K562 (cell line): ENCODE results near the gene EZH2. TPM values are rescaled to one million over a fixed set of nuclear protein-coding genes. Genes with fewer than 3 reads are reported as not detected.

Experiments used
- ARID1B ChIP-seq: fragments of 450-650 bp; IDR thresholded peaks from 2 replicates; pipeline ENCODE4 v1.6.1; 2016; ENCODE audit warnings: antibody characterized with exemption, mild to moderate bottlenecking, inconsistent platforms
- BRD4 ChIP-seq: fragments of 200-600 bp; sonication (generic); IDR thresholded peaks from 2 replicates; pipeline ENCODE4 v1.6.1; 2017; ENCODE audit warnings: inconsistent platforms
- CCNT2 ChIP-seq: IDR thresholded peaks from 2 replicates; pipeline ENCODE4 v1.6.1; 2011; ENCODE audit warnings: borderline replicate concordance, low read depth, mild to moderate bottlenecking, moderate library complexity, mixed read lengths, low read length; ENCODE audit not compliant: insufficient read length; ENCODE audit errors: extremely low read depth
- CREB1 ChIP-seq, 2 experiments: sonication (generic) in 1 of 2; formaldehyde crosslinking in 1 of 2; IDR thresholded peaks; 2 replicates each; pipeline versions ENCODE4 v1.6.1 to v1.8.0; 2012 to 2022; ENCODE audit warnings: inconsistent platforms in 1 of 2, mild to moderate bottlenecking in 1 of 2, missing genetic modification reagents in 1 of 2, moderate library complexity in 1 of 2
- CSDE1 ChIP-seq, 2 experiments: fragments of 450-650 bp; IDR thresholded peaks; 2 replicates each; pipeline ENCODE4 v1.6.1; 2016; ENCODE audit warnings: mild to moderate bottlenecking in 1 of 2
- DNMT1 ChIP-seq: fragments of 450-650 bp; IDR thresholded peaks from 2 replicates; pipeline ENCODE4 v1.6.1; 2016; ENCODE audit warnings: antibody characterized with exemption, mild to moderate bottlenecking
- ELK3 ChIP-seq: fragments of 450-650 bp; formaldehyde crosslinking; IDR thresholded peaks from 2 replicates; pipeline ENCODE4 v1.4.0; 2020; ENCODE audit warnings: mild to moderate bottlenecking
- HCFC1 ChIP-seq: IDR thresholded peaks from 2 replicates; pipeline ENCODE4 v1.6.1; 2012; ENCODE audit warnings: low read depth, low read length, improper control_type of control experiment
- HNRNPK ChIP-seq: fragments of 200-400 bp; formaldehyde crosslinking; IDR thresholded peaks from one replicate; pipeline ENCODE4 v1.6.1; 2018; ENCODE audit warnings: mild to moderate bottlenecking, low read depth, low read length; ENCODE audit not compliant: poor library complexity, severe bottlenecking
- JUND ChIP-seq, 2 experiments: IDR thresholded peaks; 2 replicates in 1 of 2; 3 replicates in 1 of 2; pipeline ENCODE4 v1.6.1; 2011; ENCODE audit warnings: borderline replicate concordance in 2 of 2, low read depth in 2 of 2, low read length in 2 of 2, improper control_type of control experiment in 1 of 2, missing biosample characterization in 1 of 2, missing genetic modification characterization in 1 of 2, missing genetic modification reagents in 1 of 2
- MCM7 ChIP-seq, 2 experiments: fragments of 450-650 bp; IDR thresholded peaks; 2 replicates each; pipeline ENCODE4 v1.6.1; 2016 to 2018
- MYNN ChIP-seq, 2 experiments: sonication (generic); formaldehyde crosslinking in 1 of 2; IDR thresholded peaks; 2 replicates each; pipeline versions ENCODE4 v1.5.0 to v1.6.1; 2016 to 2020; ENCODE audit warnings: antibody characterized with exemption in 1 of 2, missing genetic modification reagents in 1 of 2
- NR3C1 ChIP-seq: sonication (generic); formaldehyde crosslinking; IDR thresholded peaks from 2 replicates; pipeline ENCODE4 v1.8.1; 2022; ENCODE audit warnings: missing genetic modification reagents
- PHB2 ChIP-seq: fragments of 450-650 bp; IDR thresholded peaks from 2 replicates; pipeline ENCODE4 v1.6.1; 2017; ENCODE audit warnings: low read depth
- PURB ChIP-seq: sonication (generic); formaldehyde crosslinking; IDR thresholded peaks from 2 replicates; pipeline ENCODE4 v1.9.0; 2021; ENCODE audit warnings: low read depth, mild to moderate bottlenecking, missing genetic modification reagents
- RFX1 ChIP-seq: fragments of 450-650 bp; IDR thresholded peaks from 2 replicates; pipeline ENCODE4 v1.6.1; 2016; ENCODE audit warnings: mild to moderate bottlenecking, moderate library complexity
- SREBF2 ChIP-seq: sonication (generic); formaldehyde crosslinking; IDR thresholded peaks from 2 replicates; pipeline ENCODE4 v1.4.0; 2020; ENCODE audit warnings: mild to moderate bottlenecking, missing genetic modification reagents
- TAF1 ChIP-seq: IDR thresholded peaks from 2 replicates; pipeline ENCODE4 v1.6.1; 2011; ENCODE audit warnings: mild to moderate bottlenecking, low read length, moderate library complexity; ENCODE audit not compliant: insufficient read depth, control insufficient read depth, severe bottlenecking; ENCODE audit errors: extremely low read depth
- TCFL5 ChIP-seq: fragments of 250-450 bp; sonication (Bioruptor Pico); conservative IDR thresholded peaks from 2 replicates; pipeline ENCODE4 v1.6.1; 2021; ENCODE audit warnings: mild to moderate bottlenecking, moderate library complexity, matching md5 sums
- THRAP3 ChIP-seq: fragments of 450-650 bp; IDR thresholded peaks from 2 replicates; pipeline ENCODE4 v1.6.1; 2016; ENCODE audit warnings: mild to moderate bottlenecking, inconsistent platforms, borderline replicate concordance
- TRIM28 ChIP-seq: fragments of 450-650 bp; IDR thresholded peaks from 2 replicates; pipeline ENCODE4 v1.6.1; 2017
- ZBTB17 ChIP-seq: fragments of 450-650 bp; formaldehyde crosslinking; IDR thresholded peaks from 2 replicates; pipeline ENCODE4 v1.4.0; 2020; ENCODE audit warnings: mild to moderate bottlenecking
- ZNF174 ChIP-seq: fragments of 250-450 bp; sonication (Bioruptor Pico); IDR thresholded peaks from 2 replicates; pipeline ENCODE4 v1.4.0; 2020; ENCODE audit warnings: mild to moderate bottlenecking
- ZNF175 ChIP-seq: fragments of 200-800 bp; sonication (Bioruptor generic); IDR thresholded peaks from 2 replicates; pipeline ENCODE4 v1.6.1; 2016; ENCODE audit warnings: low read depth, mild to moderate bottlenecking, missing genetic modification characterization, missing compliant biosample characterization
- ZNF239 ChIP-seq: fragments of 250-450 bp; sonication (Bioruptor Pico); IDR thresholded peaks from 2 replicates; pipeline ENCODE4 v1.4.0; 2020; ENCODE audit warnings: mild to moderate bottlenecking
- ZNF583 ChIP-seq: fragments of 250-450 bp; sonication (Bioruptor Pico); IDR thresholded peaks from 2 replicates; pipeline ENCODE4 v1.4.0; 2020
- polyA plus RNA-seq, 8 experiments: library from polyadenylated mRNA; depleted of rRNA in 4 of 8; stranded (reverse) in 5 of 8; unstranded in 3 of 8; fragments of >200 nt; fragmentation: Nextera tagmentation in 2 of 8; fragmentation: Illumina TruSeq in 1 of 8; extraction: Ambion mirVana in 2 of 8; extraction: Trizol in 1 of 8; gene quantifications; 2 replicates each; pipeline versions ENCODE4 v1.2.1 to v1.2.3, GENCODE V29; 2011 to 2014; ENCODE audit warnings: inconsistent platforms in 1 of 8, missing spikeins in 1 of 8
- total RNA-seq, 7 experiments: library from RNA; depleted of rRNA in 6 of 7; stranded (reverse); fragments of >200 nt in 6 of 7; fragmentation: Illumina TruSeq in 2 of 7; extraction: Trizol in 2 of 7; gene quantifications; 2 replicates each; pipeline versions ENCODE4 v1.2.1 to v1.2.3, GENCODE V29; 2011 to 2021; ENCODE audit warnings: low replicate concordance in 1 of 7
- TF ChIP-seq, protein P1 (sequence below): fragments of 250-450 bp; sonication (Bioruptor Pico); IDR thresholded peaks from 2 replicates; pipeline ENCODE4 v1.8.0; 2021; ENCODE audit warnings: borderline replicate concordance, mild to moderate bottlenecking, moderate library complexity; ENCODE audit not compliant: poor library complexity, severe bottlenecking
- TF ChIP-seq, protein P2 (sequence below): fragments of 450-650 bp; formaldehyde crosslinking; IDR thresholded peaks from 2 replicates; pipeline ENCODE4 v1.4.0; 2022; ENCODE audit warnings: mild to moderate bottlenecking, moderate library complexity

Gene EZH2
- total and polyA plus RNA-seq, 9 of the 15 experiments (the other 6 are each of a cell fraction or from before 2014, with no cell fraction given) = 48.7 to 175 (median 98.6) TPM

- TF ChIP-seq ELK3 (CRISPR knock-in tag) = no peak
- TF ChIP-seq ZNF583 (CRISPR knock-in tag) = no peak
- no peak for TF ChIP-seq THRAP3
- no peak for TF ChIP-seq RFX1
- TF ChIP-seq SREBF2 = no peak
- TF ChIP-seq ZNF175 (CRISPR knock-in tag) = no peak
- TF ChIP-seq, protein P1, sequence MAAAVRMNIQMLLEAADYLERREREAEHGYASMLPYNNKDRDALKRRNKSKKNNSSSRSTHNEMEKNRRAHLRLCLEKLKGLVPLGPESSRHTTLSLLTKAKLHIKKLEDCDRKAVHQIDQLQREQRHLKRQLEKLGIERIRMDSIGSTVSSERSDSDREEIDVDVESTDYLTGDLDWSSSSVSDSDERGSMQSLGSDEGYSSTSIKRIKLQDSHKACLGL (CRISPR knock-in tag) = no peak
- TF ChIP-seq MYNN (IDR thresholded peaks at IDR 0.05) = no peak; the same call in 1 of the 2 replicates
- no peak for TF ChIP-seq MYNN (CRISPR knock-in tag; IDR thresholded peaks at IDR 0.05)
- TF ChIP-seq MCM7 (IDR thresholded peaks at IDR 0.05) = no peak
- TF ChIP-seq TCFL5 (CRISPR knock-in tag) = no peak
- TF ChIP-seq TRIM28 = no peak; the same call in 1 of the 2 replicates
- TF ChIP-seq BRD4 = peak; percentile 96
- TF ChIP-seq ARID1B = no peak
- peak; percentile 60 for TF ChIP-seq TAF1
- TF ChIP-seq JUND (IDR thresholded peaks at IDR 0.05; ENCODE audit: borderline replicate concordance, low read depth, low read length) = no peak
- TF ChIP-seq JUND (tag; IDR thresholded peaks at IDR 0.05; ENCODE audit: borderline replicate concordance, low read depth, low read length) = no peak
- no peak for TF ChIP-seq PURB
- peak in 1 of 2 experiments; percentile 55; a peak in 1 of 4 replicates for TF ChIP-seq CSDE1 (IDR thresholded peaks at IDR 0.05)
- peak; percentile 67 for TF ChIP-seq HCFC1
- TF ChIP-seq DNMT1 = no peak
- peak; percentile 47 for TF ChIP-seq CREB1 (IDR thresholded peaks at IDR 0.05)
- TF ChIP-seq CREB1 (CRISPR knock-in tag; IDR thresholded peaks at IDR 0.05) = peak; percentile 76
- no peak for TF ChIP-seq ZNF239 (CRISPR knock-in tag)
- no peak for TF ChIP-seq PHB2
- peak; percentile 68; the same call in 1 of the 2 replicates for TF ChIP-seq NR3C1
- peak; percentile 78; the same call in 1 of the 2 replicates for TF ChIP-seq ZBTB17
- TF ChIP-seq HNRNPK = no peak
- TF ChIP-seq, protein P2, sequence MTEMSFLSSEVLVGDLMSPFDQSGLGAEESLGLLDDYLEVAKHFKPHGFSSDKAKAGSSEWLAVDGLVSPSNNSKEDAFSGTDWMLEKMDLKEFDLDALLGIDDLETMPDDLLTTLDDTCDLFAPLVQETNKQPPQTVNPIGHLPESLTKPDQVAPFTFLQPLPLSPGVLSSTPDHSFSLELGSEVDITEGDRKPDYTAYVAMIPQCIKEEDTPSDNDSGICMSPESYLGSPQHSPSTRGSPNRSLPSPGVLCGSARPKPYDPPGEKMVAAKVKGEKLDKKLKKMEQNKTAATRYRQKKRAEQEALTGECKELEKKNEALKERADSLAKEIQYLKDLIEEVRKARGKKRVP (CRISPR knock-in tag) = no peak
- TF ChIP-seq ZNF174 (CRISPR knock-in tag) = no peak
- peak; percentile 51 for TF ChIP-seq CCNT2
Observed at GRCh38 chr7:148884299-148885022, 370 bp upstream of the EZH2 start (continued).
